HG03439 (cell line): ENCODE measurements around the gene PKDCC.

Source experiments
- ATAC-seq: cut with Tn5 transposase; IDR thresholded peaks from one replicate; pipeline ENCODE4 v1.9.1; 2021; ENCODE audit warnings: mild to moderate bottlenecking, moderate library complexity; ENCODE audit not compliant: unreplicated experiment

PKDCC gene

DNA sequence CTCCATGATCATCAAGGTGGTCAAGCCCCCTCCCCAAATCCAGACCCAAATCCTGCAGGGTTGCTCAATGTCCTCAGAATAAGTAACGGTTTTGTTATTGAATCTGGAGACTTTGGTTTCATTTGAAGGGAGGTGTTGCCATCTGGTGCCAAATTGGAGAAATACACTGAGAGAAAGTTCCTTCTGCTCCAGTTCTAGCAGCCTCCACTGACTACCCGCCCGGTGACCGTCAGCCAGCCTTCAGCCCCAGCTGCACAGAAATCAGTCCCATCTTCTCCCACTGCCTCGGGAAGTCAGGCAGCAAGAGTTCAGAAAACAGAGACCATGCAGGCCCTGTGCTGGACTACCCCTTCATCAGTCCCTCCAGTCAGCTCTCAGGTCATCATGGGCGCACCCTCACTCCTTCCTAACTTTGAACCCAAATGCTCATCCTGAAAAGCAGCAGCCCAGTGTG, 38.7 kb downstream of the PKDCC start:
- peak; percentile 45 for ATAC-seq

DNA sequence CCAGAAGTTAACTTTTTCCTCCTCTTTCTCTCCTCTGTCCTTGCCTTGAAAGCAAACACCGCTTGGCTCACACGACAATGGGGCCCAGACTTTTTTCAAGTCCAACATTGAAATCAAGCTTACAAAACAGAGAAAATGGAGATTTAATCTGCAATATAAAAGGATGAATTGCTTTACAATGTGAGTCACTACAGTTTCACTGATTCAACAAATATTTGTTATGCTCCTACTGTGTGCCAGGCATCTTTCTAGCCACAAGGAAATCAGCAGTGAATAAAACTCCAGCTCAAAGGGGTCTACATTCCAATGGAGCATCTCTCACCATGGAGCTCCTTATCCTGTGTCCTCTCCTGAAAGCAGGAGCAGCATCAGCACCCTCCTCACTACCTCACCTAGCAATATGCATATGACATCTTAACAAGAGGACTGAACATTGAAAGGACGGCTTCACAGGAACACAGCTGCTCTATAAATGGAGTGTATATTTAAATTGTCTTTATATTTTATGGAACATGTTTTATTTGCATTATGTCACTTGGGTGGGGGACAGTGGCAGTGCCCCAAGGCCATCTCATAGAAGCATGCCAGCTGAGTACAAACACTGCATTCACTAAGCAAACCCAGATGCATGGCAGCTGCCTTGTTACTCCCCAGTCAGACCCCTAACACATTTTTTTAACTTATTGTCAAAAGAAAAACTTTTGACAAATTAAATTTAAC, 39.5 kb downstream of the PKDCC start:
- no peak for ATAC-seq

DNA sequence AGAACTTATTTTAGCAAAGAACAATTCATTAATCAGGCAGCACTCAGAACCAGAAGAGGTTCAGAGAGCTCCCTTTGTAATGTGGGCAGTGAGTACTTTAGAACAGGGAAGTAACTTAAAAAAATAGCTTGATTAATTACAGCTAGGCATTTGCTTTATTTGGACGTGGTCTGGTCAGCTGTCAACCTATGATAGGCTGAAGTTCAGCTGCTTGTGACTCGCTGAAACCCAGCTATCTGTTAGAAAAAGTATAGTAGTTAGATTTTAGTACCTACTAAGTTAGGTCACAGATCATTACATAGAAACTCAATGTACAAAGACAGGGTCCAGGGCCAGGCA, 40.0 kb downstream of the PKDCC start:
- ATAC-seq, result no peak

DNA sequence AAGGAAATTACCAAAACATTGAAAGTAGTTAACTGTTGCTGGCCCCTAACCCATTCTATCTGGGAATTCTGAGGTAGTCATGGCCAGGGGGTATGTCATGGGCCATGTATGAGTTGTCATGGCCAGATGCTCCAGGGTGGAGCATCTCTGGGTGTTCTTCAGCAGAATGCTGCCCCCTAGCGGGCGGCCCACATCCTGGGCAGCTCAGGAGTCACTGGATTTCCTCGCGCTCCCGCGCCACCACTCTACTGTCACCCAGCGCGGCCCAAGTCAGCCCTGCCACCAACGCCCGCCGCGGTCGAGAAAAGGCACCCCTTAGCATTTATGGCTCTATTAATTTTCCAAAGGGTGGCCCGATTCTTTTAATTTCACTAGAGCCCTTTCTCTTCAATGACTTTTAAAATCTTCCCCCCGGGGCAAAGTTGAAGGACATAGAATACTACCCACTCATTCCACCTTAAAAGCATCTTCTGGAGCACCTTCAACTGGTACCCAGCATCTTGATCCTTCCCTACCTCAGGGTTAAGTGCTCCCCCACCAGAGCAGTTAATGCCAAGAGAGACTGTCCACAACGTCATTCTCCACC, 41.6 kb downstream of the PKDCC start:
- peak; percentile 81 for ATAC-seq

DNA sequence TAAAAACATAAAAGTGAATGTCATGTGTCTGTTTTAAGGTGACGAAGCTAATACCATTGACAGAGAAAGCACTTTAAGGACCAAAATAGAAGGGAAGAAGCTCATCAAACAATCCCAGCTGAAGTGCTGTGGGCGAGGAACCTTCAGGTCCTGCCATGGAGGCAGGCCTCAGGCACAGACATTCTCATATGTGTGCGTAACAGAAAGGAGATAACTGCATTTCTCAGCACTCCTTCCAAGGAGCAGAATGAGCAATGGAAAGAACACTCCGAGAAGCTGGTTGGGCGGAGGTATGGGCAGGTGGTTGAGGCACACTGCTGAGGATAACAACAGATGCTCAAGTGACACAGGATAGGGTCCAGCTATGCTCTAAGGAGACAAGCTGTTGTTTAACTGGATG, 42.4 kb downstream of the PKDCC start:
- no peak for ATAC-seq

DNA sequence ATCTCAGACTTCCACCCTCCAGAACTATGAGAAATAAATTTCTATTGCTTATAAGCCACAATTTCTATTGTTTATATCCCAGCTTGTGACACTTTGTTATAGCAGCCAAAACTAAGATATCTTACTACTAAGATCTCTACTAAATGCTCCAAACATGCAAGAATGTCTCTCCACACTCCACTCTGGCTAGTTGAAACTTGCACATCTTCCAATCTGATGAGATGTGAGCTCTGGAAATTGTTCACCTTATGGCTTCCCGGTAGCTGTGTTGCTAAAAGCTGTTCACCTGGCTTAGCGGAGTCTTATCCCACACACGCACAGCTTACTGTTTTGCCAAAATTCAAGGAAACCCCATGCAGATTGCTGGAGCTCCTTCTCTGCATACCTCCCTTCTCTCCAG, 43.9 kb downstream of the PKDCC start:
- ATAC-seq, result no peak

DNA sequence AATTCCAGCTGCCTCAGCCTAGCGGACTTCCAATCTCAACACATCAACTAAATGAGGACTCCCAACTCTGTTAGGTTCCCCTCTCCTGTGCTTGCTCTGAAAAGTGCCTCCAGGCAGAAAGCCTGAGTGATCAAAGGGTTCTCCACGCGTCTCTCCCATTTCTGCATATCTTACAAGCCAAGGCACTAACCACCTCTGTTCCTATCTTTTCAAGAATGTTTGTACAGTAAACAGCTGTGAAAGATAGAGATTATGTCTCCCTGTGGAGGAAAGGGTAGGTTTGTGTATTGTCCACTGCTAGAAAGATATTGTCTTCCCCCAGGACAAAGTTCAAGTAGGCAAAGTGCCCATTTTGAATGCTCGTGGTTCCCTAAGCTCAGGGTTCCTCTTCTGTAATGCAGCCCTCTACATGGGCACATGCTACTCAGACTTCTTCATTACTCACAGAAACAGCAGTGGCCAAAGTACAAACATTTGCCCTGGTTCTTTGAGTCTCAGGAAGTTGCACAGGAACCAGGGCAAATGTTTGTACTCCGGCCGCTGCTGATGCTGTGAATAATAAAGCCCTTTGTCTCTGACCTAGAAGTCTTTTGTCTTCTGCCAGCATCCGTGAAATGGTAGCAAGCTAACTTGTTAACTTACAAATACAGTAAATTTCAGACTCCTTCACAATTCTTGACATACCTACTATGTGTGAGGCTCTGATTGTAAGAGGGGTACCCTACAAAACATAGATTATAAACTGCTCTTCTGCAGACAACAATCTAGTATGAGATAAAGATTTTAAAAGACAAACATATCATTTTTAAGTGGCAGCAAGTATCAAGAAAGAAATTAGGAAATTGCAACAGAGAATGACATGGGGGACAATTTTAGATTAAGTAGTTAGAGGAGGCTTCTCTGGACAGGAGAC, 44.5 kb downstream of the PKDCC start:
- ATAC-seq, result no peak

DNA sequence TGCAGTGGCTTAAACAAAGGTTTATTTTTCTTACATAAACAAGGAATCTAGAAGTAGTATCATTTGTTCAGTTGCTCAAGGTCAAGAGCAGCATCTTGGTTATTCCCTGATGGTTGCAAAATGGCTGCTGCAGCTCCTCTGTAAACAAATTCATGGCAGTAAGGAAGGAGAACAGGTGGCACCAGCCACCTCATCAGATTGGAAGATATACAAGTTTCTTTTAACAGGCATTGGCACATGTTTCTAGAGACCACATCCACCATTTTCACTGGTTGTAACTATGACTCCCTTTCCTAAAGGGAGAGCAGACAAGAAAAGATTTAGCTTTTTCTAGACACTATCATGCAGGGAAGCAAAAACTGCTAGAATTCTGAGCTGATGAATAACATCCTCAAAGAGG, 46.3 kb downstream of the PKDCC start:
- ATAC-seq, result no peak

DNA sequence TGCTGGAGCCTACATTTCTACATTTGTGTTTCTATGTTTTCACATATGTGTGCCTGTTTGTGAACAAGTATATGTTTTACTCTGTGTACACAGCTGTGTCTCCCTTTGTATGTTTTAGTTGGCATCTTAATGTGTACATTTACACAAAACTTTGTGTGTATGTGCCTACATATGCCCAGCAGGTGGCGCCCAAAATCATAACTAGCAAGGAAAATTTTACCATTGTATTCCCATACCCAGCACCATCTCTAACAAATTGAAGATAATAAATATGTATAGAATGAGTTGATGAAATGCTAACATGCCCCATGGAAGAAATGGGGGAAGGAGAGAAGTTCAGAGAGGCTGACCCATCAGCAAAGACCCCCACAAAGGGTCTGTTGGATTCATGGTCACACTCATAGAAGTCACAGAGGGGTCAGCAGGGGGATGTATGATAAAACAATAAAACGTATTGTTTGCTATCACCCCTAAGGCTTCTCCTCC, 48.1 kb downstream of the PKDCC start:
- ATAC-seq, result no peak

DNA sequence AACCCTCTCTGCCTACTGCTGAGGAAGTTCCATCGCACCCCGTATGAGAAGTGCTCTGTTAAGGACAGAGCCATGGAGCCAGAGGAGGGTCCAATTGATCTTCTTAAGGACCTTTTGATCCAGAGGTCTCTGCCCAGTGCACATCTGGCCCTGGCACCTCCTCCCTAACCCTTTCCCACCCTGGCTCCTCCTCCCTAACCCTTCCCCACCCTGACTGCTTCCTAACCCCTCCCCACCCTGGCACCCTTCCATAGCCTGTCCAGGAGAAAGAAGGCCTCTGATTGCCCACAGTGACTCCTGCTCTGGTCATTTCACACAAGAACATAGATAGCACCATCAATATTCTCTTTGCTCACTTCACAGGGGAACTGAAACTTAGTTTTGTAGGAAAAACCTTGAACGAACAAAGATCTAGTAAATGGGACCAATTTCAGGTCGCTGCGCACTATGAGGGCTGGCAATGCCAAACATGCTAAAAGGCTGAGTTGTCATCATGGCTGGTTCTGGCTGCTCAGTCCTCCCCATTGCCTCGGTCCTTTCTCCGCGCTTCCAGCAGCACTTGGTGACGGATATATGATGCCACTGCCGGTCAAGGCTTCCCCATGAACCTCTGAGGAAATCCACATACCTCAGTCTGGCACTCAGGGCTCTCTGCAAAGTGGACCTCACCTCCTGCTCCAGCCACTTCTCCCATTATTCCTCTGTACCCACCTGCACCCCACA, 49.2 kb downstream of the PKDCC start:
- ATAC-seq, result peak; percentile 32

DNA sequence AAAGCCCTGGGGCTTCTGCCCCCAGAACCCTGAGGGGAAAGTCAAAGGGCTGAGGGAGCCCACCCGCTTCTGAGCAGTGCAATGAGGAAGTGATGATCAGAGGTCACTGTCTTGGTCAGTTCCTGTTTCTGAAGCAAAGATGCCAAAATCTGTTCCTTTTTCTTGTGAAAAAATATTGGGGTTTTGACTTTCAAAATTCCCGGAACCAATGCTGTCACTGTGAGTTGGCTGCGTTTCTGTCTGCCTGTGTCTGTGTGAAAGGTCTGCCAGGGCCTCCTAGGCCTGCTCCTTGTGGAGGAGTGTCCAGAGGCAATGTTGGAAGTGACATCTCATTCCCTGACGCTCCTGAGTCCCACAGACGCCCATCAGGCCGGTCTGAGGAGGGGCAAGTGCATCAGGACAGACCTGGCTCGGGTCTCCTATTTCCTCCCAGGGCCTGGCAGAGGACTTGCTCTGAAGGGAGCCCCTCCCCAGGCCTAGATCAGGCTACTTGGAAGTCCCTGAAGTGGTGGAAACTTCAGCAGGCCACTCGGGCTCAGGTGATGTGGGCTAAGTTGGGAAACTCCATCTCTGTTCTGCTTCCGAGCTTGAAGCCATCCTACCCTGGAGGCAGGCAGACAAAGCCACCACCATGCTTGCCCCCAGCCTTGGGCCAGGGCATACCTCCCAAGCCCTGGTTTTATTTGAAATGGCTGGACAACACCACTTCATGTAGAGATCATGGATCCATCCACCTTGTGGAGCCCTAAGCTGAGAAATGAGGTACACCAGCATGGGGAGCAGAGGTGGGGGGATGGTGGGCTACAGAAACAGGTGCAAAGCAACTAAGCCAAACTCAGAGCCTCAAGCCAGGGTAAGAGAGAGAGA, 51.0 kb downstream of the PKDCC start:
- no peak for ATAC-seq

DNA sequence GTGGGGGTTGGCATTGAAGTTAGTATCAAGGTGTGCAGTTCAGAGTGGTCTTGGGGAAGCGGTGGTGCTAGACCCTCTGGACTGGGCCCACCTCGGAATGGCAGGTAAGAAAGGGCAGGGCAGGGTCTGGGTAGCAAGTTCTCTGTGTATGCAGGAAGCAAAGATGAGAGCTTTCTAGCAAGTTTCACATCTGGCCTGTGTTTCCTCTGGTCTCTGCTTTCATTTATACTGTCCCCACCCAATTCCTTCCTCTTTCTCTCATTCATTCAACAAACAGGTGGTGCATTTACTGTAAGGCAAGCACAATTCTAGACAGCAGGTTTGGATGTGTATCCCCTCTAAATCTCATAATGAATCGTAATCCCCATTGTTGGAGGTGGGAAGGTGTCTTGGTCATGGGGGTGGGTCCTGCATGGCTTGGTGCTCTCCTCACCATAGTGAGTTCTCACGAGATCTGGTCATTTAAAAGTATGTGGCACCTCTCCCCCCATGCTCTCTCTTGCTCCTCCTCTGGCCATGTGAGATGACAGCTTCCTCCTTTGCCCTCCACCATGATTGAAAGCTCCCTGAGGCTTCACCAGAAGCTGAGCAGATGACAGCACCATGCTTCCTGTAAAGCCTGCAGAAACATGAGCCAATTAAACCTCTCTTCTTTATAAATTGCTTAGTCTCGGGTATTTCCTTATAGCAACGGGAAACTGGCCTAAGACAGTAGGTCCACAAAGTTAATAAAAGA, 51.8 kb downstream of the PKDCC start:
- ATAC-seq, result no peak

DNA sequence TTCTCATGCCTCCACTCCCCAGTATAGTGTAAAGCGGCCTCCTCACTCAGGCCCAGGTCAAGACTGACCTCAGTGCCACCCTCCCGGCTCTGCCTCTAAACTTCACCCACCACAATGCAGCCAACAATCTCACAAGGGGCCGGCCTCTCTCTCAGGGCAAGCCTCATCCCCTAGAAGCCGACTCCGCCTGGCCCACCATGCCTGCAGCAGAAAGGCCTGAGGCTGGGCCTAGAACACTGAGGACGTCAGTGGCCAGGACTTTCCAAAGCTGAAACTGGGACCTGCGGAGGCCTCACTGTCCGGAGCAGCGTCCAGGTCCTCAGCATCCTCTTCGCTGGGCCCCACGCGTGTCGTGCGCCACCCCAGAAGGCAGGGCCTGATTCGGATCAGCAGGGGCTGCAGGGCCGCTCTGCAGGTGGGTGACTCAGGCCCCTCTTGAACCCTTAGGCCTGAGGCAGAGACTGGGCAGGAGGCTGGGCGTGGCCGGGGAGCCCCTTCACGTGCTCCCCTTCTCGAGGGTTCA, 52.9 kb downstream of the PKDCC start:
- ATAC-seq, result no peak

DNA sequence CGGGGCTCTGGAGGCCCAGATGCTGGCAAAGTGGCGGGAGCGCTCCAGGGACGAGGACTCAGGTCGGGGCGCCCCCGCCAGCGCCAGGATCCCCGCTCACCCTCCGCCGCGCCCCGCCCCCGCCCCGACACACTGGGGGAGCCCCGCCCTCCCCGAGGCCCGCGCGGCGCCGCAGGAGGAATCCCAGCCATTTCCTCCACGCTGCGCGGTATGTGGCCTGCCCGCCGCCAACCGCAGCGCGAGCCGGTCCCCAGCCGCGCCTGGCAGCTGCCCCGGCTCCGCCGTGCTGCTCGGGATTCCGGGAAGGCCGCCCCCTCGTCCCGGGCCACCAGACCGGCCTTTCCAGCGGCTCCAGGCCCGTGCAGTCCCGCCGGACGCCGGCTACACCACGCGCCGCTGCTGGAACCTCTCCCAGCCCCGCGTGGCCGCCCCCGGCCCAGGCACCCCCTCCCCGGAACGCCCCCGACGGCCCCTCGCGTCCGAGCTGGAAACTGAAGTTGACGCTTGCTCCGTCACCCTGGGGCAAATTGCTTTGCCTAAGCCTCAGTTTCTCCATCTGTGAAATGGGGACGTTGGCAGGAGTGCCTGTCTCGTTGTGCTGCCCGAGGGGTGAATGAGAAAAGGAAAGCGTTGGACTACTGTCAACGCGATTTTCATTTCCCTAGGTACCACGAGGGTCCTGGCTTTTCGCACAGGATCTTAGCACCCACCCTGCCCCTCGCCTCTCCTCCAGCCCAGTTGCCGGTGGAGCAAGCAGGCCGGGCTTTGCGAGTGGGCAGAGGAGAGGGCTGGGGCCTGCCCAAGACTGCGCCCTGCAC, 53.6 kb downstream of the PKDCC start:
- ATAC-seq, result no peak

DNA sequence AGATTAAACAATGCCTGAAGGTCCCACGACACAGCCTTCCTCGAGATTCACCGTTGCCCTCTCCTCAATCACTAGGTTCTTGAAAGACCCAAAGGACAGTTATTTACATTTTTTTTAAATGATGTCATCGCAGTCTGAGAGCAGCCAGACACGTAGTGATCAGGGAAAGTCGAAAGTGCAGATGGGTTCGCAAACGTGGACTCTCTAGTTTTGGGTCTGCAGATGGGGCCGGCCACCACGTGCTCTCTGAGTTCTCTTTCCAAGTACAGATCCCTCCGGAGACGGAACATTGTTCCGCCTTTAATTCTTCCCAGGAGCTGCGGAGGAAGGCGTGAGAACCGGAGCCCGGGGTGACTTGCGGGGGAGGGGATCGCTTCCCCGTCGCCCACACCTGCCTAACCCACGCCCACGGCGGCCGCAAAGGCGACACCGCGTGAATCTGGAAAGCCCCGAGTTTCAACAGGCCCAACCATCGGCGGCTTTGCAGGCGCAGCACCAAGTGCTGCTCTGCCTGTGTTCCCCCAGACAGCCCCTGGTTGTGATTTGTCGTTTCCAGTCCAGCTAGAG, 54.3 kb downstream of the PKDCC start:
- ATAC-seq, result peak; percentile 66

DNA sequence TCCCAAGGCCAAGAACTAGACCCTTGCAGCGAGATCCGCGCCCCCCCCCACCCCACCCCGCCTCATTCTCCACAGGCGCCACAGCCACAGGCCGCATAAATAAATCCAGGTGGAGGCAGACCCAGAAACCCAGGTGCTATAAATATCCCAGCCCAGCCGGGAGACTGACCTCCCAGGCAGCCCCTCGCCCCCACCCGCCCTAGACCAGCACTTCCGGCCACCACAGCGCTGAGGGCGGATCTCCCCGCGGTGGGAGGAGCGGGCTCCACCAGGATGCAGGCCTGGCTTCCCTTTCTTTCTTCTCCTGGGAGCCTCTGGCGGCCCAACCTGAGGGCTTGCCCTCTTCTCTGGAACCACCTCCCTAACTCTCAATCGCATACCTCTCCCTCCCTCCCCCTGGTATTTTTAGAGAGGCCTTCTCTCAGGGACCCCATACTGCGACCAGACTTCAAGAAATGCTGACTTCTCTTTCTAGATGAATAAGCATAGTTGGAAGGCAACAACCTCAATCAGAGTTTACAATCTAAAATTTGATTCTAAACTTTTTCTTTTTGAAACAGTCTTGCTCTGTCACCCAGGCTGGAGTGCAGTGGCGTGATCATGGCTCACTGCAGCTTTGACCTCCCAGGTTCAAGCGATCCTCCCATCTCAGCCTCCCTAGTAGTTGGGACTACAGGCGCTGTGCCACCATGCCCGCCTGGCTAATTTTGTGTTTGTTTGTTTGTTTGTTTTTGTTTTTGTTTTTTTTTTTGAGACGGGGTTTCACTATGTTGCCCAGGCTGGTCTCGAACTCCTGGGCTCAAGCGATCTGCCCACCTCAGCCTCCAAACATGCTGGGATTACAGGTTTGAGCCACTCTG, 55.0 kb downstream of the PKDCC start:
- peak; percentile 9 for ATAC-seq

DNA sequence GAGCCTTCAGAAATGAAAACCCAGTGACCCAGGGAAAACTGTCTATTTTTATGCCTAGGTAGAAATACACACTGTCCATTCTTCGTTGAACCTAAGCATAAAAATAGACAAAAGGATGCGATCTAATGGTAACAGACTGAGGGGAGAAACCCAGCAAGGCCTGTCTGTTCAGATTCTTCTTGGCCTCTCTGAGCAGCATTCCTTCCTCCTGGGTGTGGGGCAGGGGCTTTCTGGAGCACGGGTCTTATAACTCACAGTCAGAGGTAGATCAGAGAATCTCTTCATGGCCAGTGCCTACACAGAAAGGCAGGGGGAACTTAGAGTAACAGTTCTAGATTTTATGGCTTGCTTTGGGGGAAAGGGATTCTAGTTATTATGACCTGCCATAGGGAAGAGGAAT, 56.0 kb downstream of the PKDCC start:
- no peak for ATAC-seq
